H1 (cell line): ENCODE results near the gene PACS1. TPM values are rescaled to one million over a fixed set of nuclear protein-coding genes. Genes with fewer than 3 reads are reported as not detected.

ENCODE experiments used
- CTCF ChIA-PET: fragments of 300-600 bp; sonication (Branson Sonifier 250); formaldehyde crosslinking; loops from one replicate; lab custom pipeline; 2021; ENCODE audit not compliant: partially characterized antibody; lab: Charles Lee
- POLR2A ChIA-PET: fragments of 300-600 bp; sonication (Branson Sonifier 250); formaldehyde crosslinking; loops from one replicate; lab custom pipeline; 2021; ENCODE audit warnings: inconsistent platforms; ENCODE audit not compliant: partially characterized antibody; lab: Charles Lee
- DNase-seq, 2 experiments: peaks; one replicate each; pipeline versions ENCODE4 v3.0.0 to v3.0.0-alpha.2; 2010 to 2022; ENCODE audit warnings: low spot score in 2 of 2, low read depth in 1 of 2, mixed read lengths in 1 of 2
- FAIRE-seq: peaks from 2 replicates; lab custom pipeline; 2011; peaks lifted over from hg19 to GRCh38; lab: Jason Lieb, UNC
- H2AFZ ChIP-seq: 2 replicates; pipeline ENCODE4 v1.8.1; 2012; ENCODE audit warnings: low read length, inconsistent platforms
- H2AK5ac ChIP-seq: 2 replicates; pipeline ENCODE4 v1.6.1; 2013; ENCODE audit warnings: low read depth, low read length
- H2BK120ac ChIP-seq: replicated peaks from 2 replicates; pipeline ENCODE3; 2013; ENCODE audit warnings: low read depth, low read length, inconsistent platforms
- H2BK12ac ChIP-seq: 2 replicates; pipeline ENCODE4 v1.6.1; 2013; ENCODE audit warnings: low read depth, low read length
- H2BK15ac ChIP-seq: 2 replicates; pipeline ENCODE4 v1.6.1; 2013; ENCODE audit warnings: low read length
- H2BK20ac ChIP-seq: 2 replicates; pipeline ENCODE4 v1.6.1; 2013; ENCODE audit warnings: low read length
- H2BK5ac ChIP-seq: 2 replicates; pipeline ENCODE4 v1.6.1; 2013; ENCODE audit warnings: low read depth, low read length
- H3K14ac ChIP-seq: 2 replicates; pipeline ENCODE4 v1.6.1; 2013; ENCODE audit warnings: inconsistent platforms; ENCODE audit not compliant: insufficient read length
- H3K18ac ChIP-seq: 2 replicates; pipeline ENCODE4 v1.6.1; 2013; ENCODE audit warnings: low read length; ENCODE audit errors: extremely low read depth
- H3K23ac ChIP-seq: 2 replicates; pipeline ENCODE4 v1.6.1; 2013; ENCODE audit warnings: inconsistent platforms; ENCODE audit not compliant: insufficient read length
- H3K23me2 ChIP-seq: 2 replicates; pipeline ENCODE4 v1.6.1; 2013; ENCODE audit warnings: low read depth, low read length
- H3K27ac ChIP-seq: 2 replicates; pipeline ENCODE4 v1.6.1; 2011; ENCODE audit warnings: low read depth, low read length, inconsistent platforms
- H3K27me3 ChIP-seq, 4 experiments: replicated peaks in 1 of 4; 1 replicate in 1 of 4; 2 replicates in 3 of 4; pipeline versions ENCODE4 v1.6.1 to v1.8.1; 2011 to 2013; ENCODE audit warnings: low read length in 3 of 4, mild to moderate bottlenecking in 3 of 4, inconsistent platforms in 2 of 4, mixed read lengths in 2 of 4, moderate library complexity in 1 of 4; ENCODE audit not compliant: control insufficient read depth in 3 of 4, insufficient read depth in 3 of 4; ENCODE audit errors: extremely low read depth in 1 of 4
- H3K36me3 ChIP-seq, 4 experiments: 2 replicates each; pipeline versions ENCODE4 v1.6.1 to v1.8.1; 2011 to 2013; ENCODE audit warnings: mild to moderate bottlenecking in 4 of 4, low read length in 3 of 4, moderate library complexity in 2 of 4, control low read depth in 1 of 4, inconsistent platforms in 1 of 4; ENCODE audit not compliant: insufficient read depth in 4 of 4, control insufficient read depth in 2 of 4
- H3K4ac ChIP-seq: replicated peaks from 2 replicates; pipeline ENCODE3; 2013; ENCODE audit warnings: low read length, low read depth, mixed read lengths, inconsistent platforms; ENCODE audit not compliant: insufficient read length
- H3K4me1 ChIP-seq, 4 experiments: replicated peaks in 1 of 4; 1 replicate in 1 of 4; 2 replicates in 3 of 4; pipeline versions ENCODE4 v1.6.1 to v1.8.1; 2011 to 2013; ENCODE audit warnings: low read length in 3 of 4, inconsistent platforms in 2 of 4, mixed read lengths in 1 of 4; ENCODE audit not compliant: insufficient read depth in 4 of 4, control insufficient read depth in 3 of 4
- H3K4me2 ChIP-seq, 2 experiments: 2 replicates each; pipeline versions ENCODE4 v1.6.1 to v1.8.1; 2011 to 2013; ENCODE audit warnings: low read depth in 2 of 2, low read length in 2 of 2, control low read depth in 1 of 2, inconsistent platforms in 1 of 2, mild to moderate bottlenecking in 1 of 2; ENCODE audit not compliant: insufficient read depth in 1 of 2
- H3K4me3 ChIP-seq, 4 experiments: fragments of 200-600, 300-600 bp in 1 of 4; sonication (generic), shearing (Covaris generic), sonication (Bioruptor Twin) in 1 of 4; 2 replicates each; pipeline versions ENCODE4 v1.5.1 to v1.8.1; 2011 to 2016; ENCODE audit warnings: low read length in 4 of 4, low read depth in 3 of 4, control low read depth in 2 of 4, inconsistent platforms in 2 of 4, mild to moderate bottlenecking in 2 of 4, mixed read lengths in 1 of 4, moderate library complexity in 1 of 4; ENCODE audit not compliant: insufficient read depth in 2 of 4; ENCODE audit errors: extremely low read depth in 1 of 4
- H3K56ac ChIP-seq: replicated peaks from 2 replicates; pipeline ENCODE3; 2013; ENCODE audit warnings: low read depth, mild to moderate bottlenecking, mixed read lengths, low read length, inconsistent platforms; ENCODE audit not compliant: insufficient read length
- H3K79me1 ChIP-seq: 2 replicates; pipeline ENCODE4 v1.6.1; 2013; ENCODE audit warnings: low read depth, low read length, control low read depth
- H3K79me2 ChIP-seq, 2 experiments: 2 replicates each; pipeline versions ENCODE4 v1.6.1 to v1.8.1; 2012 to 2013; ENCODE audit warnings: low read length in 2 of 2, mild to moderate bottlenecking in 2 of 2, inconsistent platforms in 1 of 2; ENCODE audit not compliant: insufficient read depth in 2 of 2, control insufficient read depth in 1 of 2
- H3K9ac ChIP-seq, 4 experiments: replicated peaks in 1 of 4; 1 replicate in 1 of 4; 2 replicates in 3 of 4; pipeline versions ENCODE4 v1.6.1 to v1.8.1; 2011 to 2013; ENCODE audit warnings: low read depth in 3 of 4, low read length in 3 of 4, control low read depth in 2 of 4, mild to moderate bottlenecking in 2 of 4, moderate library complexity in 2 of 4, inconsistent platforms in 1 of 4; ENCODE audit errors: extremely low read depth in 1 of 4
- H3K9me3 ChIP-seq, 2 experiments: 2 replicates each; pipeline versions ENCODE4 v1.6.1 to v1.8.1; 2012 to 2013; ENCODE audit warnings: mild to moderate bottlenecking in 2 of 2, moderate library complexity in 2 of 2, control low read depth in 1 of 2, inconsistent platforms in 1 of 2, low read depth in 1 of 2, low read length in 1 of 2, mixed read lengths in 1 of 2; ENCODE audit not compliant: insufficient read depth in 2 of 2
- H4K20me1 ChIP-seq, 2 experiments: replicated peaks in 1 of 2; 2 replicates each; pipeline versions ENCODE3 to v1.8.1; 2011 to 2013; ENCODE audit warnings: inconsistent platforms in 2 of 2, low read length in 2 of 2, mild to moderate bottlenecking in 1 of 2; ENCODE audit not compliant: insufficient read depth in 2 of 2, control insufficient read depth in 1 of 2
- H4K5ac ChIP-seq: 2 replicates; pipeline ENCODE4 v1.6.1; 2013; ENCODE audit warnings: low read length, low read depth, mixed read lengths, inconsistent platforms; ENCODE audit not compliant: insufficient read length
- H4K8ac ChIP-seq: 2 replicates; pipeline ENCODE4 v1.8.0; 2013; ENCODE audit warnings: mild to moderate bottlenecking, moderate library complexity, low read length, inconsistent platforms; ENCODE audit not compliant: insufficient read depth; ENCODE audit errors: extremely low read depth
- H4K91ac ChIP-seq: replicated peaks from 2 replicates; pipeline ENCODE3; 2013; ENCODE audit warnings: low read length, mixed read lengths, inconsistent platforms; ENCODE audit not compliant: insufficient read length
- ASH2L ChIP-seq: fragments of 200-600, 300-600 bp; sonication (generic); IDR thresholded peaks from one replicate; pipeline ENCODE4 v1.7.1; 2017; ENCODE audit warnings: low read length
- BACH1 ChIP-seq: IDR thresholded peaks from 2 replicates; pipeline ENCODE4 v1.6.1; 2012; ENCODE audit warnings: low read length, improper control_type of control experiment
- CREB1 ChIP-seq: IDR thresholded peaks from 2 replicates; pipeline ENCODE4 v1.6.1; 2012; ENCODE audit warnings: inconsistent platforms
- EZH2 ChIP-seq: fragments of 200-600 bp; sonication (generic); IDR thresholded peaks from 2 replicates; pipeline ENCODE4 v1.7.1; 2012; ENCODE audit warnings: low read depth, mild to moderate bottlenecking, moderate library complexity, low read length, inconsistent platforms; ENCODE audit not compliant: severe bottlenecking
- KDM4A ChIP-seq: IDR thresholded peaks from one replicate; pipeline ENCODE4 v1.7.1; 2012; ENCODE audit warnings: low read depth, mild to moderate bottlenecking, moderate library complexity, low read length, inconsistent platforms; ENCODE audit not compliant: severe bottlenecking
- WGBS, 2 experiments: shearing (Covaris generic) in 1 of 2; methylation state at CpG; one replicate each; pipeline versions ENCODE4 v1.1.6 to v1.1.7; 2013 to 2015; ENCODE audit warnings: low lambda C conversion rate in 2 of 2, mixed read lengths in 2 of 2, inconsistent platforms in 1 of 2, low coverage in 1 of 2, missing lambda C conversion rate in 1 of 2; ENCODE audit not compliant: insufficient replicate concordance in 2 of 2, insufficient coverage in 1 of 2, insufficient read length in 1 of 2; ENCODE audit errors: extremely low coverage in 1 of 2, missing lambda C conversion rate in 1 of 2; 5-methylcytosine and 5-hydroxymethylcytosine counted together
- polyA plus RNA-seq, 7 experiments: library from polyadenylated mRNA; depleted of rRNA in 3 of 7; stranded (reverse) in 5 of 7; unstranded in 2 of 7; fragments of >200 nt in 5 of 7; fragments of 200-250 nt in 2 of 7; gene quantifications; 1 replicate in 5 of 7; 2 replicates in 1 of 7; 4 replicates in 1 of 7; pipeline versions ENCODE4 v1.2.1 to v1.2.3, GENCODE V29; 2011 to 2013; ENCODE audit warnings: missing spikeins in 2 of 7, mixed read lengths in 2 of 7
- total RNA-seq: library from RNA; stranded (reverse); fragmentation: NEBNext Ultra II Directional; extraction: Animal tissue kit (Norgen Biotek cat#: 25700); gene quantifications from 2 replicates; pipeline ENCODE4 v1.2.1, GENCODE V29; 2021

PACS1 gene
- total and polyA plus RNA-seq, 2 of the 8 experiments (the other 6 are each of a cell fraction or from before 2014, with no cell fraction given), result 11.5 to 36.0 TPM

DNA sequence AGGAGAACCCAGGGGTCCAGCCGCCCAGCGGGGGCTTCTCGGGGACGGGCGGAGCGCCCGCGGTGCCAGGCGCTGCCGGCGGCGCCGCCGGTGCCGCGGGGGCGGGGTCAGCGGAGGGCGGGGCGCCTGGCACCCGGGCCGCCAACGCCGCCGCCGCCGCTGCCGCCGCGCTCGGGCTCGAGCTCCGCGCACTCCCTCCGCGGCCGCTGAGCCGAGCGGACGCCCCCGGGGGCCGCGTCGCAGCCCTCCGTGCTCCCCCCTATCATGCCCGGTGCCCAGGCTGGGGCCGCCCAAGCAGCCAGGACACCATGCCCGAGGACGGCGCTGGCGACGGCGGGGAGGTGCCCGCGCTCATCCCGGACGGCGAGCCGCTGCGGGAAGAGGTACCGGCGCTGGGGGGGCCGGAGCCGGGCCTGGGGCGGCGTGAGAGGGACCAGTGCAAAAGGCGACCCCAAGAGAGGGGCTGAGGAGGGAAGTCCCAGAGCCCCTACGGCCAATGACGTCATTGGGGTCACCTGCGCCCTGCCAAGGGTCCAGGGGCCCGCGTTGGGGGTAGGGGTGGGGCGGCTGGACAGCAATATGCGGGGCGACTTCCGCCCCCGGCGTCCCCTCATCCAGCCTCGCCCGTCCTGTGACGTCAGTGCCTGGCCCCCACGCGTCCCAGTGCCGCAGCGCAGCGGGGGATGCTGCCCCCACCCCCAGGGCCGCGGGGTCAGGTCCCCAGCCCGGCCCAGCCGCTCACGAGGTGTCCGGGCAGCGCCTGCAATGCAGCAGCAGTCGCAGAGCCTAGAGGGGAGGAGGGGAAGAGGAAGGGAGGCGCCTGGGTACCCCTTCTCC is 221.9 kb downstream of the PACS1 start, which contains the start of gene TMEM151A:
Gene TMEM151A, plus strand, starts transcription at position 189 of the 837 bp plus-strand sequence. Its CDS starts 120 bp downstream, at position 309.
- Histone ChIP-seq H4K91ac (peak within 1 kb of the TSS; percentile 87), H3K27me3 (peaks cover 2 to 28% (median 18%) of the 10 kb centered on the region in 4 experiments), H3K56ac (no peak within 1 kb of the TSS), H3K4me1 (peaks cover 0 to 22% (median 6%) of the 10 kb centered on the region in 4 experiments; a peak in 5 of 7 replicates), H3K79me2 (peaks cover 0 to 9% of the 10 kb centered on the region in 2 experiments; a peak in 1 of 4 replicates), H4K20me1 (peaks cover 4 to 7% of the 10 kb centered on the region in 2 experiments), H3K79me1 (peaks cover 3% of the 10 kb centered on the region; the same call in 1 of the 2 replicates), H2BK120ac (no peak within 1 kb of the TSS), H4K5ac (no peak within 1 kb of the TSS), H2BK12ac (peak within 1 kb of the TSS; percentile 72; the same call in 1 of the 2 replicates), H2AFZ (no peak within 1 kb of the TSS), H4K8ac (peak within 1 kb of the TSS; percentile 37), H2BK15ac (no peak within 1 kb of the TSS; the same call in 1 of the 2 replicates), H3K14ac (no peak within 1 kb of the TSS), H3K4me2 (peak within 1 kb of the TSS; percentile 43 to 80), H3K9me3 (no peaks in the 10 kb centered on the region), H3K23me2 (peaks cover 12% of the 10 kb centered on the region; the same call in 1 of the 2 replicates), H3K4me3 (peak within 1 kb of the TSS; percentile 40 to 76 (median 59)), H3K9ac (peak within 1 kb of the TSS in 1 of 4 experiments; percentile 14; a peak in 1 of 7 replicates), H2AK5ac (no peak within 1 kb of the TSS), H2BK5ac (no peak within 1 kb of the TSS; the same call in 1 of the 2 replicates), H3K27ac (no peak within 1 kb of the TSS), H3K36me3 (no peaks in the 10 kb centered on the region), H3K18ac (no peak within 1 kb of the TSS; the same call in 1 of the 2 replicates), H3K4ac (no peak within 1 kb of the TSS), H2BK20ac (no peak within 1 kb of the TSS), H3K23ac (no peak within 1 kb of the TSS)
- 3% methylated on average over 46 of the region's 95 CpGs; no CpG with 5 or more reads in 1 of the 2 experiments for WGBS, 2 experiments
- peak in 1 of 2 experiments; percentile 63 for DNase-seq
- CTCF ChIA-PET, result interaction anchor here (0.6 to 6.9 kb wide), 5 partner anchors 9 to 1025 kb away, joined by 3 to 57 read pairs (median 6); no protein-coding TSS in a partner anchor
- TF ChIP-seq ASH2L (peak; percentile 33), BACH1 (no peak), KDM4A (peak; percentile 78), CREB1 (peak; percentile 65), EZH2 (peak; percentile 39)
- no peak for FAIRE-seq
- POLR2A ChIA-PET, result interaction anchor here (0.6 to 4.5 kb wide), 9 partner anchors 9 to 79 kb away, joined by 3 to 29 read pairs (median 4); no protein-coding TSS in a partner anchor
